Aorta (tissue), 5 donors: Measurements from ENCODE around the gene ASB11. TPM values are rescaled to one million over a fixed set of nuclear protein-coding genes. Genes with fewer than 3 reads are reported as not detected.
"Not testable (repeated sequence)": the region's sequence is repeated elsewhere in the genome, so short reads cannot be mapped to it uniquely, and the experiment has no call there.

Source experiments
- ATAC-seq: fragments of 200-7000 bp; cut with Tn5 transposase; one replicate; pipeline ENCODE4 v1.9.1; 2022; ENCODE audit warnings: moderate library complexity; ENCODE audit not compliant: low FRiP score
- DNase-seq, 2 donors: peaks; one replicate each; pipeline ENCODE4 v3.0.0-alpha.2; 2020
- H3K27ac ChIP-seq, 2 donors: one replicate each; pipeline ENCODE4 v1.5.1; 2013; ENCODE audit warnings: low read length in 2 of 2, mild to moderate bottlenecking in 2 of 2, moderate library complexity in 2 of 2, control low read depth in 1 of 2, inconsistent platforms in 1 of 2, low read depth in 1 of 2
- H3K27me3 ChIP-seq, 2 donors: one replicate each; pipeline ENCODE4 v1.6.1; 2013; ENCODE audit warnings: control low read depth in 1 of 2, low read length in 1 of 2, mild to moderate bottlenecking in 1 of 2, moderate library complexity in 1 of 2; ENCODE audit not compliant: insufficient read depth in 2 of 2, control insufficient read depth in 1 of 2
- H3K36me3 ChIP-seq, 2 donors: one replicate each; pipeline ENCODE4 v1.6.1; 2013; ENCODE audit warnings: control low read depth in 1 of 2, low read length in 1 of 2, mild to moderate bottlenecking in 1 of 2; ENCODE audit not compliant: insufficient read depth in 2 of 2, control insufficient read depth in 1 of 2
- H3K4me1 ChIP-seq, 2 donors: one replicate each; pipeline ENCODE4 v1.6.1; 2013; ENCODE audit warnings: low read length in 2 of 2, control low read depth in 1 of 2, mild to moderate bottlenecking in 1 of 2, moderate library complexity in 1 of 2; ENCODE audit not compliant: insufficient read depth in 2 of 2, control insufficient read depth in 1 of 2
- H3K4me3 ChIP-seq, 2 donors: one replicate each; pipeline ENCODE4 v1.5.1; 2013; ENCODE audit warnings: low read length in 2 of 2, control low read depth in 1 of 2, mild to moderate bottlenecking in 1 of 2
- H3K9me3 ChIP-seq: one replicate; pipeline ENCODE4 v1.6.1; 2013; ENCODE audit warnings: mild to moderate bottlenecking, low read length; ENCODE audit not compliant: control insufficient read depth
- WGBS, 2 donors: extraction: QIAGEN DNeasy Blood & Tissue Kit; methylation state at CpG; one replicate each; pipeline ENCODE4 v1.1.7; 2013; 5-methylcytosine and 5-hydroxymethylcytosine counted together
- intact Hi-C, 2 donors: fragments of 100-400 bp; cut with DNase I; formaldehyde crosslinking; loops; one replicate each; pipeline versions ENCODE4 v1.14.2 to v1.15.0; 2022
- polyA plus RNA-seq, 2 donors: library from polyadenylated mRNA; stranded (reverse); fragments of 200-250 nt; gene quantifications; one replicate each; pipeline ENCODE4 v1.2.3, GENCODE V29; 2013
- total RNA-seq, 2 donors: library from RNA; stranded (reverse); fragmentation: NEBNext Ultra II Directional; extraction: Animal tissue kit (Norgen Biotek cat#: 25700); gene quantifications; one replicate each; pipeline ENCODE4 v1.2.1, GENCODE V29; 2021
- donor health status: healthy with polysubstance abuse.
- donor health status: Bipolar disorder and iron deficiency.
- donor health status: DM: no; HTN: no; CAD: no.
- donor health status: DM: no; HTN: no; CAD: no.
- donor health status: DM: yes; HTN: yes; CAD: no.

ASB11 gene
- total and polyA plus RNA-seq, 4 donors: not detected

DNA sequence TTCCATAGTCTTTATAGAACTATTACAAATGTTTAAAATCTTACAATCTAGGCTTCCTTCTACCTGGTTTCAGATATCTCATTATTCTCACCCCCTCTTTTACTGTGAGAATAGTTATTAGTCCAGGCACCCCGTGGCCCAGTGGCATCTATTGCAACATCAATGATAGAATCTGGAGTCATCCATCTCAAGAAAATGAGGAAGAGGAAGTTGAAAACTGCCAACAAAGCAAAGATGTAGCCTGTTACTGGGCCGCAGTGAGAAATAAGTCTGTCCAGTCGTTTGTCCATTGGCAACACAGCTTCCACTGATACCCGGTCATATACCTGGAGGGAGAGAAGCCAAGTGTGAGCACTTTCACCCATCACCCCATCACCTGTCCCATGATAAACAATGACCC lies 6.0 kb upstream of the ASB11 start:
- Histone ChIP-seq H3K27ac (no peak overlapping the region), H3K36me3 (no peaks in the 10 kb centered on the region), H3K4me3 (no peak overlapping the region), H3K4me1 (no peaks in the 10 kb centered on the region), H3K9me3 (no peaks in the 10 kb centered on the region), H3K27me3 (no peaks in the 10 kb centered on the region)
- DNase-seq (peak in 1 of 2 donors; percentile 52), ATAC-seq (no peak)
- intact Hi-C loops: no loop called here
- WGBS, 2 donors: 73 to 87% methylated on average over 4 of the region's 4 CpGs

DNA sequence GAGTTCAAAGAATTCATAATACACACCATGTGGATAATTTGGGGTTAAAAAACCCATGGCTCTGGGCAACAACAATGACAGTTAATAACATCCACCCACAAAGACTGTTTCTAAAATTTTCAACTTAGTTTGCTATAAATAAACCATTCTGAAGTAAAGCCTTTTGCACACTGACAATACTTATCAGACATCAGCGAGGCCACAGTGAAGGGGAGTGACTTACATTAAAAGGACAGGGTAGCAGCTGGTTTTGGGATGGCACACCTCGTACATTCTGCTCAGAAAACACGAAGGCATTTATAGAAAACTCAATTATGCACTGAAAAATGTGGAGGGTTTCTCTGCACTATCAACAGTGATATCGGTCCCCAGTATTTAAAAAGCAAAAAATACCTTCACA lies 4.9 kb upstream of the ASB11 start:
- WGBS, 2 donors: 53 to 77% methylated on average over 4 of the region's 4 CpGs
- ATAC-seq: no peak

DNA sequence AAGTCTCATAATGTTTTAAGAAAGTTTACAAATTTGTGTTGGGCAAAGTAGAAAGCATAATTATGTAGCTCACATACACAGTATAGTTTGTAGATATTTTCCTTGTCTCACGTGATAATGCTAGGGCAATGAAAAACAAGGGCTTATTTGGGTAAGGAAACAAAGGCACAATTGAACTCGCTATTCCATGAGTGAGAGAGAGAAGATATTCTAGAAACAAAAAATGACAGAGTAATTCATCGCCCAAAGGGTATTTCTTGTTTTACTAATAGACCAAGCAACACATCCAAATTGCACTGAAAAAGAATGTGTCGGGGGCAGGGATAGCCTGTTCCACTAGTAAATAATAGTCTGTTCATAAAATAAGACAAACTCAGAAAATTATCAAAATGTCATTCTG lies 3.6 kb upstream of the ASB11 start:
- intact Hi-C loops: no loop called here
- Histone ChIP-seq H3K27me3 (no peaks in the 10 kb centered on the region), H3K4me1 (no peaks in the 10 kb centered on the region), H3K27ac (no peak overlapping the region), H3K9me3 (no peaks in the 10 kb centered on the region), H3K36me3 (no peaks in the 10 kb centered on the region), H3K4me3 (no peak overlapping the region)
- ATAC-seq (no peak), DNase-seq (no peak)
- 84 to 93% methylated on average over 4 of the region's 4 CpGs for WGBS, 2 donors

More for the DNA sequence above, 4.9 kb upstream of the ASB11 start:
- no peak overlapping the region for H3K27ac ChIP-seq
- intact Hi-C loops: no loop called here
- H3K36me3 ChIP-seq: no peaks in the 10 kb centered on the region
- no peaks in the 10 kb centered on the region for H3K4me1 ChIP-seq
- H3K27me3 ChIP-seq: no peaks in the 10 kb centered on the region
- H3K4me3 ChIP-seq: no peak overlapping the region
- no peaks in the 10 kb centered on the region for H3K9me3 ChIP-seq
- no peak for DNase-seq

DNA sequence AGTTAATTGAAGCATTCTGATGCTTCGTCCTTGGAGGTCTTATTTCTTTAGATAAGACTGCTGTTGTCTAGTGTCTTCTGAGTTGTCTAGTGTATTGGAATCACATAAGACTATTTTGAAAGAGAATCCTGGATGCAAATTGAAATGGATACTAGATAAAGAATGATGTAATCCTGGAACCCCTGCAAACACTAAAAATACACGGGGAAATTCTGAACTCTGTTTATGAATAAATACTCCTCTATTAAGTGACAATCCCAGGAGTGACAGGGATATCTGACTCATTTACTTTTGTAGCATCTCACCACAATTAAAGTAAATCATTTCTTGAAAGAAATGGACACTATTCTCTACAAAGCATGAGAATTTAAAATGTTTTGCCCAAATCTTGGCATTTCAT lies 968 bp downstream of the ASB11 start:
- intact Hi-C loops: no loop called here
- ATAC-seq: no peak
- no peaks in the 10 kb centered on the region for H3K9me3 ChIP-seq
- H3K4me1 ChIP-seq: no peaks in the 10 kb centered on the region
- H3K36me3 ChIP-seq: no peaks in the 10 kb centered on the region
- H3K27me3 ChIP-seq: no peaks in the 10 kb centered on the region
- no peak overlapping the region for H3K4me3 ChIP-seq
- no peak for DNase-seq
- 42 to 59% methylated on average over 2 of the region's 2 CpGs for WGBS, 2 donors
- H3K27ac ChIP-seq: no peak overlapping the region

DNA sequence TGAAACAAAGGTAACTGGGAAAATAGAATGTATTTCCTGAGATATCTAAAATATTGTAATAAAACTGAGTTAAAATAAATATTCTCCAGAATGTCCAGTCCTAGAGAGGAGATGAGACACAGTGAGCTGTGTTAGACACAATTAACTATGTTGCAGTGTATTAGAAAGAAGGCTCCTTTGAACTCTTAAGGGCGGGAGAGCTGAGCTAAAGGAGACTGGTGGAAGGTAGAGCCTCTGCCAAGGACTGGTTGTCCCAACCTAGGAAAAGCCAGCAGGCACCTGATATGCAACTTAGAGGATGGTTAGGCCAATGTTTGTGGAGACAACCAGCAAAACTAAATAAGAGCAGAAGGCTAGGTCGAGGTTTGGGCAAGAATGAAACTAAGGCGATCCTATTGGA lies 4.3 kb downstream of the ASB11 start:
- intact Hi-C loops: no loop called here
- Histone ChIP-seq H3K36me3 (no peaks in the 10 kb centered on the region), H3K27me3 (no peaks in the 10 kb centered on the region), H3K9me3 (no peaks in the 10 kb centered on the region), H3K4me1 (no peaks in the 10 kb centered on the region), H3K27ac (no peak overlapping the region), H3K4me3 (no peak overlapping the region)
- 85 to 93% methylated on average over 3 of the region's 3 CpGs for WGBS, 2 donors
- DNase-seq (no peak), ATAC-seq (no peak)

DNA sequence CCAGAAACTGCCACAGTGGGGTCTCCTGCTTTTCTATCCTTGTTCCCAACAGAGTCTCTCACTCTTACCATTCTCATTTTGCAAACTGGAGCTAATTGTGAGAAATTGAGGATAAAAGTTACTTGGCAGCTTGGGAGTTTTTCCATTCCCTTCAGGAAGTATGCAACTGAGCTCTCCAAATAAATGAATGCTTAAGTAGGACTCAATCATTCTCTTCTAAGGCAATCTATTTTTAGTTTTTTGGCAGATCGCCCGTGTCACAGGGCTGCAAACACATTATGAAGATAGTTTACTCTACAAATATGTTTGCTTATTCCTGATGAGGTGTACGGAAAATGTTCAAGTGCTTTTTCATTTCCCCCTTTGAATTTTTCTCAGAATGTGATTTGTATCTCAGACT lies 5.3 kb downstream of the ASB11 start:
- no peaks in the 10 kb centered on the region for H3K9me3 ChIP-seq
- WGBS, 2 donors: 3 to 25% methylated on average over 3 of the region's 3 CpGs
- H3K4me1 ChIP-seq: no peaks in the 10 kb centered on the region
- intact Hi-C loops: no loop called here
- no peak overlapping the region for H3K4me3 ChIP-seq
- no peak overlapping the region for H3K27ac ChIP-seq
- no peaks in the 10 kb centered on the region for H3K27me3 ChIP-seq
- ATAC-seq: peak; percentile 73
- DNase-seq: no peak
- H3K36me3 ChIP-seq: no peaks in the 10 kb centered on the region

DNA sequence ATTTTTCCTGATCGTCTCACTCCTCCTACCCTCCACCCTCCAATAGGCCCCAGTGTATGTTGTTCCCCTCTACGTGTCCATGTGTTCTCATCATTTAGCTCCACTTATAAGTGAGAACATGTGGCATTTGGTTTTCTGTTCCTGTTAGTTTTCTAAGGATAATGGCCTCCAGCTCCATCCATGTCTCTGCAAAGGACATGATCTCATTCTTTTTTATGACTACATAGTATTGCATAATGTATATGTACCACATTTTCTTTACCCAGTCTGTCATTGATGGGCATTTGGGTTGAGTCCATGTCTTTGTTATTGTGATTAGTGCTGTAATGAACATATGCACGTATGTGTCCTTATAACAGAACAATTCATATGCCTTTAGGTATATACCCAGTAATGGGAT lies 9.5 kb downstream of the ASB11 start:
- H3K9me3 ChIP-seq, ATAC-seq, H3K4me3 ChIP-seq, H3K36me3 ChIP-seq, H3K27ac ChIP-seq, H3K4me1 ChIP-seq, DNase-seq, H3K27me3 ChIP-seq: not testable (repeated sequence)
- intact Hi-C loops: loop anchor here in 1 of 2 donors (10.0 kb wide), 1 partner anchor 159 kb away; no protein-coding TSS in a partner anchor
- WGBS, 2 donors: 77 to 78% methylated on average over 3 of the region's 3 CpGs

DNA sequence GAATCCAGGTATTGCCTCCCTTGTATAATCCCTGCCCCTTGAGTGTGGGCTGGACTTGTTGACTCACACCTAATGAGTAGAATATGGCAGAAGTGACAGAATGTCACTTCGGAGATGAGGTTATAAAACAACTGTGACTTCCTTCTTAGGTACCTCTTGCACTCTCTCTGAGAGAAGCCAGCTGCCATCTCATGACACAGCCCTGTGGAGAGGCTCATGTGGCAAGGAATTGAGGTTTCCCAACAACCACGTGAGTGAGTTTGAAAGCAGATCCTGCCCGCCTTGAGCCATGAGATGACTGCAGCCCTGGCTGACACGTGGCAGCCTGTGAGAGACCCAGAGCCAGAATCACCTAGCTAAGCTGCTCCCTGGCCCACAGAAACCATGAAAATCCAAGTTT lies 13.5 kb downstream of the ASB11 start:
- WGBS, 2 donors: 50 to 51% methylated on average over 4 of the region's 4 CpGs
- H3K36me3 ChIP-seq: no peaks in the 10 kb centered on the region
- H3K27ac ChIP-seq: no peak overlapping the region
- H3K9me3 ChIP-seq: no peaks in the 10 kb centered on the region
- no peak for ATAC-seq
- H3K4me1 ChIP-seq: no peaks in the 10 kb centered on the region
- H3K4me3 ChIP-seq: no peak overlapping the region
- no peaks in the 10 kb centered on the region for H3K27me3 ChIP-seq
- intact Hi-C loops: loop anchor here in 1 of 2 donors (10.0 kb wide), 1 partner anchor 163 kb away; no protein-coding TSS in a partner anchor
- DNase-seq: peak in 1 of 2 donors; percentile 76

DNA sequence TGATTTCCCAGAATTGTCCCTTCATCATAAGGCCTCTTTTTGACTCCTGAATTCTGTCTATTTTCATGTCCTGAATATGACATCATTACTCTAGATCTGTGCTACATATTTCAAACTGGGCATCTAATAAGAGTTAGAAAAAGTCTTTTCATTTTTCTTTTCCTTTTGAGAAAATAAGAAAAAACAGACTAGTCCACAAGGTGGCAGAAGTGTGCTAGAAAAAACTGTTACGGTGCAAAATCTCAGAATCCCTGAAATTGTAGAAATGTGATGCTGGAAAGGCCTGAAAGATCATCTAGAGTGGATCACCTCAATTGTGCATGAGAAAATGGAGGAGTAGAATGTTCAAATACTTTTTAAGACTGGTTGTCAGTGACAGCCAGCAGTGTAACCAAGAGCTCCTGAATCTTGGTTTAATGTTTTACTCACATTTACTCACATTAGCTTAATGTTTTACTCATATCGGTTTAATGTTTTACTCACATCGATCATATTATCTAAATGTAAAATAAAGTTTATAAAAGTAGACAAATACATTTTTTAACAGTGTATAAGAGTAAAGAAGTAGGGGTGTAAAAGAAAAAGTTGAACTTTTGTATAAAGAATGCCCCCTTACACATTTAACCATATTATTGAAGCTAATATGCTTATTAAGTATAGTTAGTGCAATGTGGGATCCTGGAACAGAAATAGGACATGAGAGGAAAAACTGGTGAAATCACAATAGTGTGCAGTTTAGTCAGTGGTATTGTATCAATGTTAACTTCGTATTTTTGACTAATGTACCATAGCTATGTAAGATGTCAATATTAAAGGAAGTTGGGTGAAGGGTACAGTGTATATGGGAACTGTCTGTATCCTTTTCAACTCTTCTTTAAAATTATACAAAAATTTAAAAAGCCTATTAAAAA lies 15.2 kb downstream of the ASB11 start:
- H3K4me3 ChIP-seq: no peak overlapping the region
- intact Hi-C loops: loop anchor here in 1 of 2 donors (10.0 kb wide), 1 partner anchor 165 kb away; no protein-coding TSS in a partner anchor

More for the DNA sequence above, 15.2 kb downstream of the ASB11 start:
- ATAC-seq (no peak), DNase-seq (no peak)
- H3K4me1 ChIP-seq: no peaks in the 10 kb centered on the region
- H3K36me3 ChIP-seq: no peaks in the 10 kb centered on the region
- no peak overlapping the region for H3K27ac ChIP-seq
- H3K9me3 ChIP-seq: no peaks in the 10 kb centered on the region
- no peaks in the 10 kb centered on the region for H3K27me3 ChIP-seq
- 57 to 63% methylated on average over 4 of the region's 4 CpGs for WGBS, 2 donors
